ENCODE measurements around the gene SORCS2.

SORCS2 gene

DNA sequence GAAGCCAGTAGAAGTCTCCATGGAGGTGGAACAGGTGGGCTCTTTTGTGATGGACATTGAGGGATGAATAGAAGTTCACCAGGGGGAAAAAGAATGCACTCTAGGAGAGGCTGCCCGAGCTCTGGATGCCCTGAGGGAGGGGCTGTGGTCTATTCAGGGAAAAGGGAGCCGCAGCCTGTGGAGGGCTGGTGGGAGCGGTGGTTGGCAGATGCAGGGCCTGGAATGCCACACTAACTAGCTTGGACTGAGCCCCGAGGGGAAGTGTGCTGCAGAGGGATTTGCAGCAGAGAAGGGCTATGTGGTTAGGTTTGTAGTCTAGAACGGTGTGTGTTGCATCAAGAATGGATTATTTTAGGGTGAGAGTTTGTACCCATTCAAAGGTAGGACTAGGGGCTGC lies 271.9 kb downstream of the SORCS2 start:
- Histone ChIP-seq H3K27ac (ENCODE audit: low read length) (no peak overlapping the region), H3K36me3 (ENCODE audit: control insufficient read depth in 2 of 2, insufficient read depth in 2 of 2, low read length in 2 of 2) (no peaks in the 10 kb centered on the region), H3K9ac (ENCODE audit: low read length in 2 of 2) (no peak overlapping the region), H3K27me3 (ENCODE audit: control insufficient read depth in 1 of 2, insufficient read depth in 2 of 2, low read length in 2 of 2) (no peaks in the 10 kb centered on the region), H3K4me1 (ENCODE audit: control insufficient read depth, insufficient read depth, low read length) (peaks cover 24% of the 10 kb centered on the region), H3K4me3 (ENCODE audit: low read length in 2 of 2) (no peak overlapping the region), H3K9me3 (ENCODE audit: control insufficient read depth in 2 of 2, low read length in 2 of 2) (peaks cover 0 to 7% of the 10 kb centered on the region in 2 donors)

DNA sequence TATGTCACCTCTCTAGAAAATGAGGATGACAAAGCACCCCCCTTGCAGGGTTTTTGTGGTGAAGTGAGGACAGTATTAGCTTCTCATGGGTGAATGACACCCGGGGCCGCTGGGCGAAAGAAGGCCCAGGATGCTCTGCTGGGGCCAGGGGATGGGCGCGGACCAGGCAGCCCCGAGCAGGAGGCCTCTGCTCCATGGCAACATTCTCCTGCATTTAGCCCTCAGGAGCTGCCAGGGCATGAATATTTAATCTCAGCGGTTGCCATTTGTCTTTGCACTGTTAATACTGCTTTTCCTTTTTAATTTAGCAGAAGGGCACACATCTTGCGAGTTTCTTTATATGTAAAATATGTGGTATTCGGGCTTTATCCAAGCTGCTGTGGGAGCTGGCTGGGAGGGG lies 272.7 kb downstream of the SORCS2 start:
- Histone ChIP-seq H3K9me3 (ENCODE audit: control insufficient read depth in 2 of 2, low read length in 2 of 2) (peaks cover 0 to 7% of the 10 kb centered on the region in 2 donors), H3K4me3 (ENCODE audit: low read length in 2 of 2) (no peak overlapping the region), H3K9ac (ENCODE audit: low read length in 2 of 2) (no peak overlapping the region), H3K27me3 (ENCODE audit: control insufficient read depth in 1 of 2, insufficient read depth in 2 of 2, low read length in 2 of 2) (no peaks in the 10 kb centered on the region), H3K27ac (ENCODE audit: low read length) (no peak overlapping the region), H3K36me3 (ENCODE audit: control insufficient read depth in 2 of 2, insufficient read depth in 2 of 2, low read length in 2 of 2) (no peaks in the 10 kb centered on the region), H3K4me1 (ENCODE audit: control insufficient read depth, insufficient read depth, low read length) (peaks cover 24% of the 10 kb centered on the region)

- Histone ChIP-seq H3K4me1 (ENCODE audit: control insufficient read depth, insufficient read depth, low read length) (peaks cover 21% of the 10 kb centered on the region), H3K36me3 (ENCODE audit: control insufficient read depth in 2 of 2, insufficient read depth in 2 of 2, low read length in 2 of 2) (no peaks in the 10 kb centered on the region), H3K9me3 (ENCODE audit: control insufficient read depth in 2 of 2, low read length in 2 of 2) (peaks cover 0 to 7% of the 10 kb centered on the region in 2 donors), H3K4me3 (ENCODE audit: low read length in 2 of 2) (no peak overlapping the region), H3K27me3 (ENCODE audit: control insufficient read depth in 1 of 2, insufficient read depth in 2 of 2, low read length in 2 of 2) (no peaks in the 10 kb centered on the region), H3K27ac (ENCODE audit: low read length) (no peak overlapping the region), H3K9ac (ENCODE audit: low read length in 2 of 2) (no peak overlapping the region)
Measured at GRCh38 chr4:7466215-7466614, 273.9 kb downstream of the SORCS2 start.

DNA sequence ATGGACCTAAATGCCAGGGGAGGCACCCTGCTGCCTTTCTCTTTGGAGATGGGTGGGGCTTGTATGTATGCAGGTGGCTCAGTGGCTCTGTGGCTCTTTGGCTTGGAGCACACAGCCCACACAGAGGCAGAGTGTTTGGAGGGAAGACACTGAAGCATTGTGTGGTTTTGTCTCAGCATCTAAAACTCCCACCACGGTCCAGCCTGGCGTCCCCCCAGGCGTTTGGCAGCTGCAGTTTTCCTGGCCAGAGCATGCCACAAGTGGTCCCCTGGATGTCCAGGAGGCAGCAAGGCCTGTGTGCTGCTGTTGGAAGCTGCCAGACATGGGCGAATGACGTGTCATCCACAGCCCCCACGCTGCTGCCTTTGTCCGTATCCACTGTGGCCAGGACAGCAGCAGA lies 274.6 kb downstream of the SORCS2 start:
- Histone ChIP-seq H3K27me3 (ENCODE audit: control insufficient read depth in 1 of 2, insufficient read depth in 2 of 2, low read length in 2 of 2) (no peaks in the 10 kb centered on the region), H3K9me3 (ENCODE audit: control insufficient read depth in 2 of 2, low read length in 2 of 2) (peaks cover 0 to 7% of the 10 kb centered on the region in 2 donors), H3K4me1 (ENCODE audit: control insufficient read depth, insufficient read depth, low read length) (peaks cover 18% of the 10 kb centered on the region), H3K27ac (ENCODE audit: low read length) (no peak overlapping the region), H3K4me3 (ENCODE audit: low read length in 2 of 2) (no peak overlapping the region), H3K36me3 (ENCODE audit: control insufficient read depth in 2 of 2, insufficient read depth in 2 of 2, low read length in 2 of 2) (no peaks in the 10 kb centered on the region), H3K9ac (ENCODE audit: low read length in 2 of 2) (no peak overlapping the region)

GRCh38 chr4:7467471-7467870 lies 275.1 kb downstream of the SORCS2 start:
- Histone ChIP-seq H3K4me3 (ENCODE audit: low read length in 2 of 2) (no peak overlapping the region), H3K36me3 (ENCODE audit: control insufficient read depth in 2 of 2, insufficient read depth in 2 of 2, low read length in 2 of 2) (no peaks in the 10 kb centered on the region), H3K27ac (ENCODE audit: low read length) (no peak overlapping the region), H3K27me3 (ENCODE audit: control insufficient read depth in 1 of 2, insufficient read depth in 2 of 2, low read length in 2 of 2) (no peaks in the 10 kb centered on the region), H3K9me3 (ENCODE audit: control insufficient read depth in 2 of 2, low read length in 2 of 2) (peaks cover 0 to 7% of the 10 kb centered on the region in 2 donors), H3K9ac (ENCODE audit: low read length in 2 of 2) (no peak overlapping the region), H3K4me1 (ENCODE audit: control insufficient read depth, insufficient read depth, low read length) (peaks cover 16% of the 10 kb centered on the region)

DNA sequence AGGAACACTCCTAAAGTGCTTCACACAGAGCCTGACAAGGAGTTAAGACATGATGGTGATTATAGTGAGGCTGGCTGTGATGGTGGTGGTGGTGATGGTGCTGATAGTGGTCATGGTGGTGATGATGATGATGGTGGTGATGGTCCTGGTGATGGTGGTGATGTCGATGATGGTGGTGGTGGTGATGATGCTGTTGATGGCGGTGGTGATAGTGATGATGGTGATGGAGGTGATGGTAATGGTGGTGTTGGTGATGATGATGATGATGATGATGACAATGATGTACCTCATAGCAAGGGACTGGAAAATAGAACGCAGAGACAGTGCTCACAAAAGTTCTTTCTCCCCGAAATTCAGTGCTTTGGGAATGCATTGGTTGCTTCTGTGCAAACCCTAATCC lies 276.7 kb downstream of the SORCS2 start:
- H3K4me1 ChIP-seq (ENCODE audit: control insufficient read depth, insufficient read depth, low read length): peaks cover under 1% of the 10 kb centered on the region
- H3K27ac ChIP-seq (ENCODE audit: low read length): no peak overlapping the region
- no peak overlapping the region for H3K4me3 ChIP-seq (ENCODE audit: low read length in 2 of 2)
- peaks cover 0 to 7% of the 10 kb centered on the region in 2 donors for H3K9me3 ChIP-seq (ENCODE audit: control insufficient read depth in 2 of 2, low read length in 2 of 2)
- no peaks in the 10 kb centered on the region for H3K27me3 ChIP-seq (ENCODE audit: control insufficient read depth in 1 of 2, insufficient read depth in 2 of 2, low read length in 2 of 2)
- no peaks in the 10 kb centered on the region for H3K36me3 ChIP-seq (ENCODE audit: control insufficient read depth in 2 of 2, insufficient read depth in 2 of 2, low read length in 2 of 2)
- no peak overlapping the region for H3K9ac ChIP-seq (ENCODE audit: low read length in 2 of 2)

GRCh38 chr4:7470111-7470510 lies 277.8 kb downstream of the SORCS2 start:
- H3K27me3 ChIP-seq (ENCODE audit: control insufficient read depth in 1 of 2, insufficient read depth in 2 of 2, low read length in 2 of 2): no peaks in the 10 kb centered on the region
- no peak overlapping the region for H3K9ac ChIP-seq (ENCODE audit: low read length in 2 of 2)
- no peak overlapping the region for H3K27ac ChIP-seq (ENCODE audit: low read length)
- H3K9me3 ChIP-seq (ENCODE audit: control insufficient read depth in 2 of 2, low read length in 2 of 2): peaks cover 0 to 7% of the 10 kb centered on the region in 2 donors
- H3K36me3 ChIP-seq (ENCODE audit: control insufficient read depth in 2 of 2, insufficient read depth in 2 of 2, low read length in 2 of 2): no peaks in the 10 kb centered on the region
- H3K4me3 ChIP-seq (ENCODE audit: low read length in 2 of 2): no peak overlapping the region
- no peaks in the 10 kb centered on the region for H3K4me1 ChIP-seq (ENCODE audit: control insufficient read depth, insufficient read depth, low read length)

- no peak overlapping the region for H3K9ac ChIP-seq (ENCODE audit: low read length in 2 of 2)
- no peak overlapping the region for H3K4me3 ChIP-seq (ENCODE audit: low read length in 2 of 2)
Measured at GRCh38 chr4:7470522-7471128, 278.3 kb downstream of the SORCS2 start.

GRCh38 chr4:7472442-7473013 lies 280.2 kb downstream of the SORCS2 start:
- Histone ChIP-seq H3K27ac (ENCODE audit: low read length) (no peak overlapping the region), H3K9ac (ENCODE audit: low read length in 2 of 2) (no peak overlapping the region), H3K27me3 (ENCODE audit: control insufficient read depth in 1 of 2, insufficient read depth in 2 of 2, low read length in 2 of 2) (no peaks in the 10 kb centered on the region), H3K4me3 (ENCODE audit: low read length in 2 of 2) (no peak overlapping the region), H3K36me3 (ENCODE audit: control insufficient read depth in 2 of 2, insufficient read depth in 2 of 2, low read length in 2 of 2) (no peaks in the 10 kb centered on the region), H3K4me1 (ENCODE audit: control insufficient read depth, insufficient read depth, low read length) (no peaks in the 10 kb centered on the region), H3K9me3 (ENCODE audit: control insufficient read depth in 2 of 2, low read length in 2 of 2) (peaks cover 0 to 4% of the 10 kb centered on the region in 2 donors)

More at GRCh38 chr4:7470522-7471128, 278.3 kb downstream of the SORCS2 start:
- Histone ChIP-seq H3K27me3 (ENCODE audit: control insufficient read depth in 1 of 2, insufficient read depth in 2 of 2, low read length in 2 of 2) (no peaks in the 10 kb centered on the region), H3K36me3 (ENCODE audit: control insufficient read depth in 2 of 2, insufficient read depth in 2 of 2, low read length in 2 of 2) (no peaks in the 10 kb centered on the region), H3K27ac (ENCODE audit: low read length) (no peak overlapping the region), H3K9me3 (ENCODE audit: control insufficient read depth in 2 of 2, low read length in 2 of 2) (peaks cover 0 to 10% of the 10 kb centered on the region in 2 donors), H3K4me1 (ENCODE audit: control insufficient read depth, insufficient read depth, low read length) (no peaks in the 10 kb centered on the region)

DNA sequence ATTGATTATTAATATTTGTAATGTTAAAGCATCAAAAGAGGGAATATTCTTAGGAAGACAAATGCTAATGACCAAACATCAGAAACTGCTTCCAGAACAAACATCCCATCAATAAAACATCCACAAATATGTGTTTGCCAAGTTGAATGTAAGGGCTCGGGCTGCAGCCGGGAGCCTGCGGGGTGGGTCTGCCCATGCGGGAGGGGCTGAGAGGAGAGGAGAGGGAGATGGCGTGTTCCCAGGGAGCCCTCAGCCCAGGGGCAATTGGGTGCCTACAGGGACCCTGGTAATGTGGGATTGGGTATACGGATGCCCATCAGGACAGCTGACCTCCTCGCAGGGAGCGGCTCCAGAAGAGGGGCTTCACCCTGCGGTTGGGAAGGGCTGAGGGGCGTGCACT lies 280.7 kb downstream of the SORCS2 start:
- H3K36me3 ChIP-seq (ENCODE audit: control insufficient read depth in 2 of 2, insufficient read depth in 2 of 2, low read length in 2 of 2): no peaks in the 10 kb centered on the region
- H3K4me3 ChIP-seq (ENCODE audit: low read length in 2 of 2): no peak overlapping the region
- no peak overlapping the region for H3K27ac ChIP-seq (ENCODE audit: low read length)
- H3K9ac ChIP-seq (ENCODE audit: low read length in 2 of 2): no peak overlapping the region
- H3K27me3 ChIP-seq (ENCODE audit: control insufficient read depth in 1 of 2, insufficient read depth in 2 of 2, low read length in 2 of 2): no peaks in the 10 kb centered on the region
- H3K4me1 ChIP-seq (ENCODE audit: control insufficient read depth, insufficient read depth, low read length): no peaks in the 10 kb centered on the region
- H3K9me3 ChIP-seq (ENCODE audit: control insufficient read depth in 2 of 2, low read length in 2 of 2): peaks cover 0 to 4% of the 10 kb centered on the region in 2 donors

GRCh38 chr4:7474320-7474719 lies 282.0 kb downstream of the SORCS2 start:
- no peak overlapping the region for H3K27ac ChIP-seq (ENCODE audit: low read length)
- H3K36me3 ChIP-seq (ENCODE audit: control insufficient read depth in 2 of 2, insufficient read depth in 2 of 2, low read length in 2 of 2): no peaks in the 10 kb centered on the region
- no peaks in the 10 kb centered on the region for H3K4me1 ChIP-seq (ENCODE audit: control insufficient read depth, insufficient read depth, low read length)
- no peak overlapping the region for H3K4me3 ChIP-seq (ENCODE audit: low read length in 2 of 2)
- no peaks in the 10 kb centered on the region for H3K27me3 ChIP-seq (ENCODE audit: control insufficient read depth in 1 of 2, insufficient read depth in 2 of 2, low read length in 2 of 2)
- peaks cover 0 to 4% of the 10 kb centered on the region in 2 donors for H3K9me3 ChIP-seq (ENCODE audit: control insufficient read depth in 2 of 2, low read length in 2 of 2)
- no peak overlapping the region for H3K9ac ChIP-seq (ENCODE audit: low read length in 2 of 2)

Data from stomach smooth muscle (tissue), 2 donors.